GM23248 (cell line): ENCODE measurements around the gene AMZ2.

ENCODE experiments used
- EZH2 ChIP-seq: fragments of 200-600 bp; sonication (generic); IDR thresholded peaks from 2 replicates; pipeline ENCODE4 v1.6.1; 2018; ENCODE audit warnings: antibody characterized with exemption, mild to moderate bottlenecking; ENCODE audit not compliant: insufficient read depth, poor library complexity, severe bottlenecking
- EZH2phosphoT487 ChIP-seq: fragments of 200-600 bp; sonication (generic); IDR thresholded peaks from 2 replicates; pipeline ENCODE4 v1.6.1; 2018; ENCODE audit warnings: antibody characterized with exemption, moderate library complexity, mild to moderate bottlenecking, low read depth; ENCODE audit not compliant: insufficient read depth

DNA sequence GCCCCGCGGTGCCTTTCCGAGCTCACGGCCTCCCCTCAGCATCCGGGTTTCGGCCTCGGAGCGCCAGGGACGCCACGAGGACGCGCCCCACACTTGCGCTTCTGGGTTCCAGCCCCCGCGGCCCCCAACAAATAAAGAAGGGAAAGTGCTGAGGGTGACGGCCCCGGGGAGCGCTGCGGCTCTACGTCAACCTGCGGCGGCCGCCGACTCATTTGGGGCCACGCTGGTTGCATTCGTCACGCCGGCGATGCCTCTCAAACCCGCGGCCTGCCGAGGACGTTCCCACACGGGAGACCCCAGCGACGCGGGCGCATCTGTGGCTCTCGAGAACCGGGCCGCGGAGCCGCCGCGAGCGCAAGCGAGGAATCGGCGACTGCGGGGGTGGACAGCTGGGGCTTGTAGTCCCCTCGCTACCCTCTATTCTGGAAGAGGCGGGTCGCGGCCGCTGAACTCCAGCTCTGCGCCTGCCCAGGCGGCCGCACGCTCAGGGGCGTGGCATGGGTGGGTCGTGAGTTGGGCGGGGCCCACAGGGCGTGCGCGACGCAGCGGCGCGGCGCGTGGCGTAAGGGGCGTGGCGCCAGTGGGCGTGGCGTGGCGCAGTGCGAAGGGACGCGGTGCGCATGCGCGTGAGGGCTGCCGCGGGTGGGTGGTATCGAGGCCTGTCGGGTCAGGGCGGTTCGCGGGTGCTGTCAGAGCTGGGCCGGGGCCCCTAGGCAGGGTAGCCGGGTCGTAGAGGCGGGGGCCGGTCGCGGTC is at the start of gene AMZ2:
- TF ChIP-seq EZH2, result no peak
- no peak for TF ChIP-seq EZH2phosphoT487
